IMR-90 (cell line): Measurements from ENCODE around the gene ADGB. TPM values are rescaled to one million over a fixed set of nuclear protein-coding genes. Genes with fewer than 3 reads are reported as not detected.
A peak's percentile ranks its signal among the peaks of the same experiment; 100 is the strongest.

Source experiments
- ATAC-seq: fragments of 200-7000 bp; cut with Tn5 transposase; 2 replicates; pipeline ENCODE4 v1.9.1; 2020; ENCODE audit warnings: low read depth, mild to moderate bottlenecking, moderate library complexity
- BruUV-seq: library from RNA; stranded (reverse); fragments of 400-500 nt; replicated peaks from 2 replicates; lab custom pipeline; 2021; lab: Mats Ljungman, UMichigan
- CTCF ChIA-PET: fragments of 300-600 bp; formaldehyde crosslinking; extraction: SDS; loops from one replicate; lab custom pipeline; 2021; ENCODE audit warnings: antibody characterized with exemption; lab: Yijun Ruan, JAX
- POLR2A ChIA-PET: fragments of 300-600 bp; sonication (Branson Sonifier 250); formaldehyde crosslinking; loops from one replicate; lab custom pipeline; 2022; ENCODE audit warnings: antibody characterized with exemption; ENCODE audit not compliant: unreplicated experiment; lab: Charles Lee
- DNase-seq: peaks from one replicate; pipeline ENCODE4 v3.0.0; 2013
- H2AFZ ChIP-seq: replicated peaks from 2 replicates; pipeline ENCODE3; 2013; ENCODE audit warnings: low read length, mild to moderate bottlenecking; ENCODE audit not compliant: poor library complexity
- H2AK5ac ChIP-seq: 2 replicates; pipeline ENCODE4 v1.6.1; 2013; ENCODE audit warnings: low read depth, low read length, inconsistent platforms
- H2AK9ac ChIP-seq: replicated peaks from 2 replicates; pipeline ENCODE3; 2013; ENCODE audit warnings: mild to moderate bottlenecking, low read depth, low read length, moderate library complexity; ENCODE audit not compliant: poor library complexity
- H2BK120ac ChIP-seq: 2 replicates; pipeline ENCODE4 v1.6.1; 2013; ENCODE audit warnings: low read depth, low read length, inconsistent platforms
- H2BK15ac ChIP-seq: 3 replicates; pipeline ENCODE4 v1.6.1; 2013; ENCODE audit warnings: low read depth, low read length, inconsistent platforms
- H2BK20ac ChIP-seq: 2 replicates; pipeline ENCODE4 v1.6.1; 2013; ENCODE audit warnings: low read depth, mild to moderate bottlenecking, inconsistent platforms, low read length, moderate library complexity
- H2BK5ac ChIP-seq: 2 replicates; pipeline ENCODE4 v1.6.1; 2013; ENCODE audit warnings: mild to moderate bottlenecking, low read depth, low read length, inconsistent platforms; ENCODE audit not compliant: poor library complexity, severe bottlenecking
- H3K14ac ChIP-seq: replicated peaks from 2 replicates; pipeline ENCODE4 v1.6.1; 2013; ENCODE audit warnings: low read depth, low read length, inconsistent platforms
- H3K18ac ChIP-seq: 2 replicates; pipeline ENCODE4 v1.6.1; 2013; ENCODE audit warnings: low read depth, low read length, control low read depth
- H3K23ac ChIP-seq: 2 replicates; pipeline ENCODE4 v1.6.1; 2013; ENCODE audit warnings: low read depth, low read length, inconsistent platforms
- H3K27ac ChIP-seq: 2 replicates; pipeline ENCODE4 v1.5.1; 2013; ENCODE audit warnings: mild to moderate bottlenecking, control low read depth, low read length; ENCODE audit not compliant: insufficient read depth
- H3K27me3 ChIP-seq: 2 replicates; pipeline ENCODE4 v1.6.1; 2013; ENCODE audit warnings: low read length; ENCODE audit not compliant: control insufficient read depth, insufficient read depth
- H3K36me3 ChIP-seq: 2 replicates; pipeline ENCODE4 v1.6.1; 2013; ENCODE audit warnings: low read length, mixed read lengths; ENCODE audit not compliant: control insufficient read depth, insufficient read depth
- H3K4ac ChIP-seq: 2 replicates; pipeline ENCODE4 v1.6.1; 2013; ENCODE audit warnings: low read depth, low read length, inconsistent platforms
- H3K4me1 ChIP-seq: 2 replicates; pipeline ENCODE4 v1.6.1; 2013; ENCODE audit warnings: low read length, mixed read lengths; ENCODE audit not compliant: control insufficient read depth, insufficient read depth
- H3K4me2 ChIP-seq: 2 replicates; pipeline ENCODE4 v1.6.1; 2013; ENCODE audit warnings: low read depth, mild to moderate bottlenecking, control low read depth, low read length, moderate library complexity
- H3K4me3 ChIP-seq: 2 replicates; pipeline ENCODE4 v1.5.1; 2013; ENCODE audit warnings: low read depth, mild to moderate bottlenecking, control low read depth, low read length, moderate library complexity; ENCODE audit not compliant: insufficient read depth
- H3K56ac ChIP-seq: 2 replicates; pipeline ENCODE4 v1.6.1; 2013; ENCODE audit warnings: low read length, inconsistent platforms; ENCODE audit not compliant: insufficient read depth; ENCODE audit errors: extremely low read depth
- H3K79me1 ChIP-seq, 2 experiments: 2 replicates each; pipeline ENCODE4 v1.6.1; 2013; ENCODE audit warnings: low read length in 2 of 2, inconsistent platforms in 1 of 2, low read depth in 1 of 2
- H3K9ac ChIP-seq: 2 replicates; pipeline ENCODE4 v1.6.1; 2013; ENCODE audit warnings: low read depth, low read length, control low read depth
- H3K9me1 ChIP-seq: 2 replicates; pipeline ENCODE4 v1.6.1; 2013; ENCODE audit warnings: low read length, inconsistent platforms; ENCODE audit not compliant: insufficient read depth
- H3K9me3 ChIP-seq: 2 replicates; pipeline ENCODE4 v1.6.1; 2013; ENCODE audit warnings: low read length; ENCODE audit not compliant: control insufficient read depth, insufficient read depth
- H4K20me1 ChIP-seq: 2 replicates; pipeline ENCODE4 v1.6.1; 2013; ENCODE audit warnings: low read length, inconsistent platforms; ENCODE audit not compliant: insufficient read depth
- H4K5ac ChIP-seq: 2 replicates; pipeline ENCODE4 v1.6.1; 2013; ENCODE audit warnings: mild to moderate bottlenecking, low read depth, low read length, control low read depth
- H4K8ac ChIP-seq, 2 experiments: 2 replicates each; pipeline ENCODE4 v1.6.1; 2013; ENCODE audit warnings: low read depth in 2 of 2, low read length in 2 of 2, control low read depth in 1 of 2, inconsistent platforms in 1 of 2
- H4K91ac ChIP-seq: 2 replicates; pipeline ENCODE4 v1.6.1; 2013; ENCODE audit warnings: low read depth, low read length, inconsistent platforms; ENCODE audit not compliant: insufficient read depth
- CEBPB ChIP-seq: IDR thresholded peaks from 2 replicates; pipeline ENCODE4 v1.6.1; 2012; ENCODE audit warnings: low read depth, low read length, improper control_type of control experiment
- FOS ChIP-seq: fragments of 150-350 bp; IDR thresholded peaks from 2 replicates; pipeline ENCODE4 v1.6.1; 2016; ENCODE audit warnings: low read depth, low read length
- MAZ ChIP-seq: IDR thresholded peaks from 2 replicates; pipeline ENCODE4 v1.6.1; 2012; ENCODE audit warnings: low read depth, mild to moderate bottlenecking, low read length, improper control_type of control experiment, moderate library complexity, borderline replicate concordance
- WGBS, 2 experiments: methylation state at CpG; one replicate each; pipeline versions ENCODE4 v1.1.5 to v1.1.7; 2013; ENCODE audit warnings: missing lambda C conversion rate in 2 of 2; ENCODE audit not compliant: insufficient read length in 1 of 2; ENCODE audit errors: extremely low coverage in 2 of 2; 5-methylcytosine and 5-hydroxymethylcytosine counted together
- dilution Hi-C: fragments of 300-500 bp; cut with HindIII; formaldehyde crosslinking; loops from one replicate; pipeline ENCODE4 v1.14.3; 2018; ENCODE audit warnings: low sequenced_read_pairs; ENCODE audit not compliant: unreplicated experiment
- in situ Hi-C: fragments of 300-500 bp; cut with MboI; formaldehyde crosslinking; loops from 3 replicates; pipeline ENCODE4 v1.14.3; 2019; ENCODE audit warnings: low sequenced_read_pairs, inconsistent platforms, mixed read lengths
- intact Hi-C: fragments of 100-400 bp; cut with micrococcal nuclease; formaldehyde crosslinking; loops from 2 replicates; pipeline ENCODE4 v1.10.0; 2022
- polyA plus RNA-seq, 3 experiments: library from polyadenylated mRNA; depleted of rRNA; stranded (reverse); fragments of >200 nt; gene quantifications; 2 replicates each; pipeline ENCODE4 v1.2.3, GENCODE V29; 2012; ENCODE audit warnings: low replicate concordance in 1 of 3
- total RNA-seq: library from RNA; depleted of rRNA; stranded (reverse); fragments of >200 nt; gene quantifications from 2 replicates; pipeline ENCODE4 v1.2.3, GENCODE V29; 2012

Gene ADGB
- total and polyA plus RNA-seq, 2 of the 4 experiments (the other 2 are of a cell fraction) = not detected

- no peak overlapping the region for H2BK20ac ChIP-seq
- no peak overlapping the region for H3K4me2 ChIP-seq
- H3K56ac ChIP-seq = no peak overlapping the region
- H3K27ac ChIP-seq = no peak overlapping the region
- no peak overlapping the region for H4K91ac ChIP-seq
- DNase-seq (peak; percentile 4), ATAC-seq (no peak)
- no CpG with 5 or more reads among the region's 5 CpGs for WGBS, 2 experiments
- H4K20me1 ChIP-seq = no peaks in the 10 kb centered on the region
- H3K4me1 ChIP-seq = no peaks in the 10 kb centered on the region; the same call in 1 of the 2 replicates
- in situ Hi-C loops (no loop called here), intact Hi-C loops (no loop called here), dilution Hi-C loops (no loop called here)
- H3K23ac ChIP-seq = no peak overlapping the region
- H3K14ac ChIP-seq = no peak overlapping the region
- no peak overlapping the region for H2AFZ ChIP-seq
- no peak overlapping the region for H2BK120ac ChIP-seq
- no TSS peak for BruUV-seq
- no peaks in the 10 kb centered on the region for H3K79me1 ChIP-seq
- H3K4ac ChIP-seq = no peak overlapping the region
- ChIA-PET CTCF (no interaction called here), POLR2A (no interaction called here)
- H3K4me3 ChIP-seq = no peak overlapping the region
- H2AK9ac ChIP-seq = no peak overlapping the region
- H3K9ac ChIP-seq = no peak overlapping the region
- no peak overlapping the region for H2AK5ac ChIP-seq
- no peaks in the 10 kb centered on the region for H3K9me3 ChIP-seq
- H4K8ac ChIP-seq = no peak overlapping the region
- H3K27me3 ChIP-seq = no peaks in the 10 kb centered on the region
- H2BK5ac ChIP-seq = no peak overlapping the region
- TF ChIP-seq MAZ = no peak
- 0 out of 2 replicates have a peak, but pooled peaks have one; percentile 1 for TF ChIP-seq CEBPB
- TF ChIP-seq FOS = no peak
- H3K36me3 ChIP-seq = no peaks in the 10 kb centered on the region
- no peak overlapping the region for H4K5ac ChIP-seq
- no peaks in the 10 kb centered on the region for H3K9me1 ChIP-seq
- H3K18ac ChIP-seq = no peak overlapping the region
- H2BK15ac ChIP-seq = no peak overlapping the region
These were observed 15.9 kb upstream of the ADGB start for GRCh38 chr6:146582857-146583256.
